HepG2 (cell line): ENCODE data around the gene SGPP2. TPM values are rescaled to one million over a fixed set of nuclear protein-coding genes. Genes with fewer than 3 reads are reported as not detected.

Experiments used
- CBX5 ChIP-seq: sonication (generic); formaldehyde crosslinking; IDR thresholded peaks from 2 replicates; pipeline ENCODE4 v1.4.0; 2020; ENCODE audit warnings: missing genetic modification reagents, borderline replicate concordance
- E2F5 ChIP-seq: sonication (generic); formaldehyde crosslinking; conservative IDR thresholded peaks from 2 replicates; pipeline ENCODE4 v1.4.0; 2020; ENCODE audit warnings: missing genetic modification reagents
- GATAD1 ChIP-seq: IDR thresholded peaks from 2 replicates; pipeline ENCODE4 v1.6.1; 2016; ENCODE audit warnings: missing genetic modification reagents, missing compliant biosample characterization
- LRRFIP1 ChIP-seq: sonication (generic); formaldehyde crosslinking; conservative IDR thresholded peaks from 2 replicates; pipeline ENCODE4 v1.4.0; 2020; ENCODE audit warnings: missing genetic modification reagents
- PATZ1 ChIP-seq: sonication (generic); formaldehyde crosslinking; IDR thresholded peaks from 2 replicates; pipeline ENCODE4 v1.4.0; 2020; ENCODE audit warnings: missing genetic modification reagents
- RXRB ChIP-seq: IDR thresholded peaks from 2 replicates; pipeline ENCODE4 v1.6.1; 2016; ENCODE audit warnings: borderline replicate concordance, missing genetic modification reagents, missing compliant biosample characterization
- ZNF33B ChIP-seq: sonication (generic); formaldehyde crosslinking; IDR thresholded peaks from 2 replicates; pipeline ENCODE4 v1.5.1; 2020; ENCODE audit warnings: mild to moderate bottlenecking, missing genetic modification reagents
- ZNF34 ChIP-seq: sonication (generic); formaldehyde crosslinking; IDR thresholded peaks from 2 replicates; pipeline ENCODE4 v1.4.0; 2020; ENCODE audit warnings: mild to moderate bottlenecking, missing genetic modification reagents, borderline replicate concordance
- ZNF407 ChIP-seq: sonication (generic); formaldehyde crosslinking; IDR thresholded peaks from one replicate; pipeline ENCODE4 v1.5.1; 2020; ENCODE audit warnings: mild to moderate bottlenecking, missing genetic modification reagents; ENCODE audit errors: not compliant biosample characterization
- ZNF589 ChIP-seq: sonication (generic); formaldehyde crosslinking; conservative IDR thresholded peaks from 2 replicates; pipeline ENCODE4 v1.8.0; 2022; ENCODE audit warnings: mild to moderate bottlenecking, moderate library complexity, missing genetic modification reagents
- ZNF790 ChIP-seq: sonication (generic); formaldehyde crosslinking; IDR thresholded peaks from 2 replicates; pipeline ENCODE4 v1.8.0; 2022; ENCODE audit warnings: missing genetic modification reagents, mild to moderate bottlenecking, borderline replicate concordance
- polyA plus RNA-seq, 8 experiments: library from polyadenylated mRNA; depleted of rRNA in 3 of 8; stranded (reverse) in 7 of 8; unstranded in 1 of 8; fragments of >200 nt; fragmentation: Illumina TruSeq in 4 of 8; extraction: Trizol in 4 of 8; gene quantifications; 2 replicates each; pipeline versions ENCODE4 v1.2.1 to v1.2.3, GENCODE V29; 2011 to 2016; ENCODE audit warnings: low read depth in 4 of 8, missing spikeins in 1 of 8, mixed read lengths in 1 of 8; ENCODE audit not compliant: insufficient read depth in 1 of 8
- total RNA-seq, 5 experiments: library from RNA; depleted of rRNA; stranded (reverse); fragments of >200 nt; fragmentation: Illumina TruSeq; extraction: Trizol; gene quantifications; 2 replicates each; pipeline ENCODE4 v1.2.3, GENCODE V29; 2016; ENCODE audit warnings: low read depth in 1 of 5

The SGPP2 gene
- total and polyA plus RNA-seq, 2 of the 13 experiments (the other 11 are each of a cell fraction or from before 2014, with no cell fraction given) = not detected

- no peak for TF ChIP-seq PATZ1 (CRISPR knock-in tag)
- TF ChIP-seq GATAD1 (CRISPR knock-in tag) = no peak
- no peak for TF ChIP-seq ZNF589 (CRISPR knock-in tag)
- TF ChIP-seq LRRFIP1 = no peak
- no peak for TF ChIP-seq ZNF33B (CRISPR knock-in tag)
- no peak for TF ChIP-seq E2F5 (CRISPR knock-in tag)
- TF ChIP-seq ZNF34 = no peak
- TF ChIP-seq ZNF790 (CRISPR knock-in tag) = no peak
- TF ChIP-seq ZNF407 (CRISPR knock-in tag) = no peak
- TF ChIP-seq CBX5 = no peak
- TF ChIP-seq RXRB = no peak
Measured at GRCh38 chr2:222575618-222576017, 151.3 kb downstream of the SGPP2 start (continued).
